HEK293 (cell line): ENCODE data around the gene TRAPPC3L.

Source experiments
- CTCF ChIA-PET: fragments of 350-600 bp; formaldehyde crosslinking; extraction: SDS; loops from one replicate; lab custom pipeline; 2021; ENCODE audit warnings: antibody characterized with exemption; lab: Yijun Ruan, JAX
- POLR2A ChIA-PET: fragments of 300-600 bp; formaldehyde crosslinking; extraction: SDS; loops from one replicate; lab custom pipeline; 2020; ENCODE audit warnings: antibody characterized with exemption, inconsistent platforms; lab: Yijun Ruan, JAX
- H3K27ac ChIP-seq: fragments of 200-500 bp; sonication (Bioruptor generic); 2 replicates; pipeline ENCODE4 v1.5.1; 2014; ENCODE audit warnings: low read depth, low read length, control low read depth, inconsistent platforms; ENCODE audit errors: extremely low read depth
- H3K36me3 ChIP-seq, 2 experiments: fragments of 200-500 bp in 1 of 2; sonication (Bioruptor generic) in 1 of 2; 1 replicate in 1 of 2; 2 replicates in 1 of 2; pipeline ENCODE4 v1.5.1; 2014 to 2017; ENCODE audit warnings: inconsistent platforms in 2 of 2, low read length in 2 of 2; ENCODE audit not compliant: control insufficient read depth in 2 of 2, insufficient read depth in 1 of 2
- H3K4me1 ChIP-seq: fragments of 200-500 bp; sonication (Bioruptor generic); 2 replicates; pipeline ENCODE4 v1.5.1; 2014; ENCODE audit warnings: mild to moderate bottlenecking, low read length, inconsistent platforms; ENCODE audit not compliant: control insufficient read depth, insufficient read depth
- H3K4me3 ChIP-seq: 2 replicates; pipeline ENCODE4 v1.5.1; 2011; ENCODE audit warnings: low read depth, mild to moderate bottlenecking, control low read depth, low read length, moderate library complexity
- H3K9me3 ChIP-seq: fragments of 200-500 bp; sonication (Bioruptor generic); 2 replicates; pipeline ENCODE4 v1.5.1; 2014; ENCODE audit warnings: low read depth, low read length, inconsistent platforms; ENCODE audit not compliant: control insufficient read depth, insufficient read depth
- BCL11A ChIP-seq: fragments of 450-650 bp; formaldehyde crosslinking; IDR thresholded peaks from 2 replicates; pipeline ENCODE4 v1.5.1; 2016; ENCODE audit warnings: low read depth, missing biosample characterization, missing genetic modification characterization
- HOXA7 ChIP-seq: sonication (generic); formaldehyde crosslinking; IDR thresholded peaks from 2 replicates; pipeline ENCODE4 v1.8.1; 2022; ENCODE audit warnings: missing genetic modification reagents, borderline replicate concordance
- MYNN ChIP-seq: fragments of 450-650 bp; formaldehyde crosslinking; IDR thresholded peaks from 2 replicates; pipeline ENCODE4 v1.5.1; 2016; ENCODE audit warnings: missing biosample characterization, missing genetic modification characterization, borderline replicate concordance
- WT1 ChIP-seq: fragments of 450-650 bp; formaldehyde crosslinking; IDR thresholded peaks from 2 replicates; pipeline ENCODE4 v1.5.1; 2016; ENCODE audit warnings: missing biosample characterization, missing genetic modification characterization
- ZEB2 ChIP-seq: fragments of 450-650 bp; formaldehyde crosslinking; IDR thresholded peaks from 2 replicates; pipeline ENCODE4 v1.5.1; 2016; ENCODE audit warnings: missing biosample characterization, missing genetic modification characterization
- ZNF140 ChIP-seq: fragments of 450-650 bp; formaldehyde crosslinking; IDR thresholded peaks from 2 replicates; pipeline ENCODE4 v1.5.1; 2016; ENCODE audit warnings: missing biosample characterization, missing genetic modification characterization
- ZNF157 ChIP-seq: fragments of 450-650 bp; formaldehyde crosslinking; IDR thresholded peaks from 2 replicates; pipeline ENCODE4 v1.5.1; 2016; ENCODE audit warnings: missing biosample characterization, missing genetic modification characterization
- ZNF16 ChIP-seq: fragments of 450-650 bp; formaldehyde crosslinking; IDR thresholded peaks from 2 replicates; pipeline ENCODE4 v1.5.1; 2016; ENCODE audit warnings: low read depth, missing biosample characterization, missing genetic modification characterization
- ZNF221 ChIP-seq: fragments of 450-650 bp; formaldehyde crosslinking; IDR thresholded peaks from 2 replicates; pipeline ENCODE4 v1.5.1; 2017; ENCODE audit warnings: missing biosample characterization, missing genetic modification characterization, borderline replicate concordance
- ZNF510 ChIP-seq: fragments of 450-650 bp; formaldehyde crosslinking; IDR thresholded peaks from 2 replicates; pipeline ENCODE4 v1.5.1; 2018; ENCODE audit warnings: mild to moderate bottlenecking, missing genetic modification characterization, missing biosample characterization; ENCODE audit not compliant: insufficient replicate concordance
- ZNF529 ChIP-seq: fragments of 450-650 bp; formaldehyde crosslinking; IDR thresholded peaks from 2 replicates; pipeline ENCODE4 v1.5.1; 2017; ENCODE audit warnings: missing genetic modification characterization, missing biosample characterization; ENCODE audit not compliant: insufficient replicate concordance
- ZNF555 ChIP-seq: fragments of 450-650 bp; formaldehyde crosslinking; conservative IDR thresholded peaks from 2 replicates; pipeline ENCODE4 v1.5.1; 2017; ENCODE audit warnings: missing biosample characterization, mild to moderate bottlenecking, missing genetic modification characterization, inconsistent platforms
- ZNF560 ChIP-seq: fragments of 450-650 bp; formaldehyde crosslinking; IDR thresholded peaks from 2 replicates; pipeline ENCODE4 v1.5.1; 2017; ENCODE audit warnings: missing biosample characterization, missing genetic modification characterization, borderline replicate concordance
- ZNF623 ChIP-seq: fragments of 450-650 bp; formaldehyde crosslinking; IDR thresholded peaks from 2 replicates; pipeline ENCODE4 v1.5.1; 2016; ENCODE audit warnings: missing biosample characterization, missing genetic modification characterization
- ZNF664 ChIP-seq: fragments of 450-650 bp; formaldehyde crosslinking; IDR thresholded peaks from 2 replicates; pipeline ENCODE4 v1.5.1; 2016; ENCODE audit warnings: missing biosample characterization, missing genetic modification characterization
- ZNF747 ChIP-seq: fragments of 450-650 bp; formaldehyde crosslinking; IDR thresholded peaks from 2 replicates; pipeline ENCODE4 v1.5.1; 2016; ENCODE audit warnings: missing biosample characterization, missing genetic modification characterization
- ZNF837 ChIP-seq: fragments of 450-650 bp; formaldehyde crosslinking; IDR thresholded peaks from 2 replicates; pipeline ENCODE4 v1.5.1; 2016; ENCODE audit warnings: missing biosample characterization, missing genetic modification characterization
- TF ChIP-seq, protein P1 (sequence below): fragments of 450-650 bp; formaldehyde crosslinking; IDR thresholded peaks from 2 replicates; pipeline ENCODE4 v1.5.1; 2017; ENCODE audit warnings: missing biosample characterization, missing genetic modification characterization
- TF ChIP-seq, protein P2 (sequence below): fragments of 450-650 bp; formaldehyde crosslinking; IDR thresholded peaks from 2 replicates; pipeline ENCODE4 v1.5.1; 2017; ENCODE audit warnings: missing biosample characterization, mild to moderate bottlenecking, missing genetic modification characterization, moderate library complexity
- TF ChIP-seq, protein P3 (sequence below): fragments of 450-650 bp; formaldehyde crosslinking; IDR thresholded peaks from 2 replicates; pipeline ENCODE4 v1.5.1; 2016; ENCODE audit warnings: missing biosample characterization, missing genetic modification characterization
- TF ChIP-seq, protein P4 (sequence below): fragments of 450-650 bp; formaldehyde crosslinking; optimal IDR thresholded peaks from 2 replicates; pipeline ENCODE3; 2016; ENCODE audit warnings: missing biosample characterization, mild to moderate bottlenecking, missing genetic modification characterization

Gene TRAPPC3L

GRCh38 chr6:116456106-116456505 lies 89.4 kb downstream of the TRAPPC3L start (continued):
- TF ChIP-seq ZNF510 (tag by site-specific recombination): no peak
- TF ChIP-seq ZNF747 (tag by site-specific recombination): no peak
- TF ChIP-seq BCL11A (tag by site-specific recombination): no peak
- no peak for TF ChIP-seq ZNF837 (tag by site-specific recombination)
- TF ChIP-seq ZEB2 (tag by site-specific recombination): no peak
- no peak for TF ChIP-seq ZNF140
- TF ChIP-seq ZNF529 (tag by site-specific recombination): no peak
- no peak for TF ChIP-seq WT1 (tag by site-specific recombination)

DNA sequence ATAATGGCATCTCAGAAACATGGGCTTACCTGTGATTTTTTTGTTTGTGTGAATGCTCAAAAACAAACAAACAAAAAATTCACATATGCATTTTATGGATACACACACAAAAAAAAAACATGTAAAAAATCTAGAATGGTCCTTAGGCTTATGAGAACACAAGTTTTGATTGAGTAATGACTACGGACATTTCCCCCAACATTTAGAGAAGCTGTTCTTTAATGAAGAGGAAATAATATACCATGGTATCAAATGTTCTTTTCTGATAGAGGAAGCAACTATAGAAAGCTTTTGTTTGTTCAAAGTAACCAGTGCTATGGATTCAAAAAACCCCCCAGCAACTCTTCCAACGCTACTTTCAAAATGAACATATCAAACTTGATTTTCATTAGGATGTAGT lies 93.0 kb downstream of the TRAPPC3L start:
- no peaks in the 10 kb centered on the region for H3K36me3 ChIP-seq
- peaks cover 4% of the 10 kb centered on the region for H3K4me1 ChIP-seq
- H3K9me3 ChIP-seq: no peaks in the 10 kb centered on the region
- H3K4me3 ChIP-seq: no peak overlapping the region
- POLR2A ChIA-PET: no interaction called here
- TF ChIP-seq MYNN (tag by site-specific recombination): no peak
- TF ChIP-seq ZNF221 (tag by site-specific recombination): no peak
- no peak for TF ChIP-seq ZNF510 (tag by site-specific recombination)
- TF ChIP-seq, protein P1, sequence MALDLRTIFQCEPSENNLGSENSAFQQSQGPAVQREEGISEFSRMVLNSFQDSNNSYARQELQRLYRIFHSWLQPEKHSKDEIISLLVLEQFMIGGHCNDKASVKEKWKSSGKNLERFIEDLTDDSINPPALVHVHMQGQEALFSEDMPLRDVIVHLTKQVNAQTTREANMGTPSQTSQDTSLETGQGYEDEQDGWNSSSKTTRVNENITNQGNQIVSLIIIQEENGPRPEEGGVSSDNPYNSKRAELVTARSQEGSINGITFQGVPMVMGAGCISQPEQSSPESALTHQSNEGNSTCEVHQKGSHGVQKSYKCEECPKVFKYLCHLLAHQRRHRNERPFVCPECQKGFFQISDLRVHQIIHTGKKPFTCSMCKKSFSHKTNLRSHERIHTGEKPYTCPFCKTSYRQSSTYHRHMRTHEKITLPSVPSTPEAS (tag by site-specific recombination): no peak
- TF ChIP-seq ZNF560 (tag by site-specific recombination): no peak
- TF ChIP-seq ZNF623 (tag by site-specific recombination): no peak
- TF ChIP-seq, protein P2, sequence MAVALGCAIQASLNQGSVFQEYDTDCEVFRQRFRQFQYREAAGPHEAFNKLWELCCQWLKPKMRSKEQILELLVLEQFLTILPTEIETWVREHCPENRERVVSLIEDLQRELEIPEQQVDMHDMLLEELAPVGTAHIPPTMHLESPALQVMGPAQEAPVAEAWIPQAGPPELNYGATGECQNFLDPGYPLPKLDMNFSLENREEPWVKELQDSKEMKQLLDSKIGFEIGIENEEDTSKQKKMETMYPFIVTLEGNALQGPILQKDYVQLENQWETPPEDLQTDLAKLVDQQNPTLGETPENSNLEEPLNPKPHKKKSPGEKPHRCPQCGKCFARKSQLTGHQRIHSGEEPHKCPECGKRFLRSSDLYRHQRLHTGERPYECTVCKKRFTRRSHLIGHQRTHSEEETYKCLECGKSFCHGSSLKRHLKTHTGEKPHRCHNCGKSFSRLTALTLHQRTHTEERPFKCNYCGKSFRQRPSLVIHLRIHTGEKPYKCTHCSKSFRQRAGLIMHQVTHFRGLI (tag by site-specific recombination): no peak
- TF ChIP-seq ZNF664 (tag by site-specific recombination): no peak
- TF ChIP-seq, protein P3, sequence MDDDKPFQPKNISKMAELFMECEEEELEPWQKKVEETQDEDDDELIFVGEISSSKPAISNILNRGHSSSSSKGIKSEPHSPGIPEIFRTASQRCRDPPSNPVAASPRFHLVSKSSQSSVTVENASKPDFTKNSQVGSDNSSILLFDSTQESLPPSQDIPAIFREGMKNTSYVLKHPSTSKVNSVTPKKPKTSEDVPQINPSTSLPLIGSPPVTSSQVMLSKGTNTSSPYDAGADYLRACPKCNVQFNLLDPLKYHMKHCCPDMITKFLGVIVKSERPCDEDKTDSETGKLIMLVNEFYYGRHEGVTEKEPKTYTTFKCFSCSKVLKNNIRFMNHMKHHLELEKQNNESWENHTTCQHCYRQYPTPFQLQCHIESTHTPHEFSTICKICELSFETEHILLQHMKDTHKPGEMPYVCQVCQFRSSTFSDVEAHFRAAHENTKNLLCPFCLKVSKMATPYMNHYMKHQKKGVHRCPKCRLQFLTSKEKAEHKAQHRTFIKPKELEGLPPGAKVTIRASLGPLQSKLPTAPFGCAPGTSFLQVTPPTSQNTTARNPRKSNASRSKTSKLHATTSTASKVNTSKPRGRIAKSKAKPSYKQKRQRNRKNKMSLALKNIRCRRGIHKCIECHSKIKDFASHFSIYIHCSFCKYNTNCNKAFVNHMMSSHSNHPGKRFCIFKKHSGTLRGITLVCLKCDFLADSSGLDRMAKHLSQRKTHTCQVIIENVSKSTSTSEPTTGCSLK (tag by site-specific recombination): no peak
- TF ChIP-seq WT1 (tag by site-specific recombination): no peak
- TF ChIP-seq, protein P4, sequence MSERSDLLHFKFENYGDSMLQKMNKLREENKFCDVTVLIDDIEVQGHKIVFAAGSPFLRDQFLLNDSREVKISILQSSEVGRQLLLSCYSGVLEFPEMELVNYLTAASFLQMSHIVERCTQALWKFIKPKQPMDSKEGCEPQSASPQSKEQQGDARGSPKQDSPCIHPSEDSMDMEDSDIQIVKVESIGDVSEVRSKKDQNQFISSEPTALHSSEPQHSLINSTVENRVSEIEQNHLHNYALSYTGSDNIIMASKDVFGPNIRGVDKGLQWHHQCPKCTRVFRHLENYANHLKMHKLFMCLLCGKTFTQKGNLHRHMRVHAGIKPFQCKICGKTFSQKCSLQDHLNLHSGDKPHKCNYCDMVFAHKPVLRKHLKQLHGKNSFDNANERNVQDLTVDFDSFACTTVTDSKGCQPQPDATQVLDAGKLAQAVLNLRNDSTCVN: no peak
- H3K27ac ChIP-seq: no peak overlapping the region
- CTCF ChIA-PET: interaction anchor here (0.7 to 0.8 kb wide), 2 partner anchors 62 to 155 kb away, joined by 3 to 4 read pairs; no protein-coding TSS in a partner anchor

- CTCF ChIA-PET: interaction anchor here (0.8 to 2.1 kb wide), 4 partner anchors 10 to 164 kb away, joined by 3 to 10 read pairs (median 4); no protein-coding TSS in a partner anchor
- peaks cover 8% of the 10 kb centered on the region for H3K4me1 ChIP-seq
- no peak overlapping the region for H3K27ac ChIP-seq
- H3K4me3 ChIP-seq: no peak overlapping the region
- H3K9me3 ChIP-seq: no peaks in the 10 kb centered on the region
- H3K36me3 ChIP-seq: no peaks in the 10 kb centered on the region
- POLR2A ChIA-PET: no interaction called here
- TF ChIP-seq, protein P1 (tag by site-specific recombination): no peak
- TF ChIP-seq, protein P4: no peak
- TF ChIP-seq ZNF157 (tag by site-specific recombination) (no peak), HOXA7 (CRISPR knock-in tag) (no peak), ZNF555 (tag by site-specific recombination) (no peak), ZNF16 (tag by site-specific recombination) (no peak)
- TF ChIP-seq, protein P3 (tag by site-specific recombination): no peak
Measured at GRCh38 chr6:116451916-116452315, 93.6 kb downstream of the TRAPPC3L start.
